HCEC 1CT (cell line): ENCODE data around the gene MYOF.
"Not testable (repeated sequence)": the region's sequence is repeated elsewhere in the genome, so short reads cannot be mapped to it uniquely, and the experiment has no call there.

Source experiments
- DNase-seq: peaks from one replicate; pipeline ENCODE4 v3.0.0-alpha.2; 2017

MYOF gene

GRCh38 chr10:93344691-93345090 lies 137.4 kb downstream of the MYOF start:
- no peak for DNase-seq

- no peak for DNase-seq
Measured at GRCh38 chr10:93342921-93343320, 139.2 kb downstream of the MYOF start.

- no peak for DNase-seq
Measured at GRCh38 chr10:93342366-93342765, 139.8 kb downstream of the MYOF start.

GRCh38 chr10:93337309-93337721 lies 144.8 kb downstream of the MYOF start:
- no peak for DNase-seq

GRCh38 chr10:93336678-93337077 lies 145.5 kb downstream of the MYOF start:
- no peak for DNase-seq

- no peak for DNase-seq
Measured at GRCh38 chr10:93336110-93336509, 146.0 kb downstream of the MYOF start.

GRCh38 chr10:93334901-93335327 lies 147.2 kb downstream of the MYOF start:
- no peak for DNase-seq

- DNase-seq: no peak
Measured at GRCh38 chr10:93334181-93334580, 148.0 kb downstream of the MYOF start.

GRCh38 chr10:93333278-93333978 lies 148.7 kb downstream of the MYOF start:
- DNase-seq: no peak

GRCh38 chr10:93330824-93331223 lies 151.3 kb downstream of the MYOF start:
- no peak for DNase-seq

GRCh38 chr10:93319896-93320295 lies 162.2 kb downstream of the MYOF start:
- DNase-seq: no peak

- DNase-seq: no peak
Measured at GRCh38 chr10:93319096-93319495, 163.0 kb downstream of the MYOF start.

GRCh38 chr10:93315246-93315645 lies 166.9 kb downstream of the MYOF start:
- no peak for DNase-seq

GRCh38 chr10:93314656-93315055 lies 167.5 kb downstream of the MYOF start:
- not testable (repeated sequence) for DNase-seq

GRCh38 chr10:93313798-93314197 lies 168.3 kb downstream of the MYOF start:
- DNase-seq: no peak

- DNase-seq: peak; percentile 14
Measured at GRCh38 chr10:93309062-93309461, 173.1 kb downstream of the MYOF start.

- DNase-seq: no peak
Measured at GRCh38 chr10:93305122-93305521, 177.0 kb downstream of the MYOF start.

GRCh38 chr10:93300981-93301380 lies 181.2 kb downstream of the MYOF start:
- DNase-seq: no peak

- no peak for DNase-seq
Measured at GRCh38 chr10:93300288-93300917, 181.7 kb downstream of the MYOF start.

GRCh38 chr10:93299606-93300287 lies 182.4 kb downstream of the MYOF start:
- no peak for DNase-seq

GRCh38 chr10:93299195-93299594 lies 182.9 kb downstream of the MYOF start:
- DNase-seq: no peak

GRCh38 chr10:93296151-93296550 lies 186.0 kb downstream of the MYOF start:
- DNase-seq: no peak

- DNase-seq: no peak
Measured at GRCh38 chr10:93293999-93294398, 188.1 kb downstream of the MYOF start.
